ENCODE results near the gene NCKAP5. TPM values are rescaled to one million over a fixed set of nuclear protein-coding genes. Genes with fewer than 3 reads are reported as not detected.

NCKAP5 gene
- total RNA-seq, 2 donors from 2014 or later, result 2.0 to 7.1 TPM

DNA sequence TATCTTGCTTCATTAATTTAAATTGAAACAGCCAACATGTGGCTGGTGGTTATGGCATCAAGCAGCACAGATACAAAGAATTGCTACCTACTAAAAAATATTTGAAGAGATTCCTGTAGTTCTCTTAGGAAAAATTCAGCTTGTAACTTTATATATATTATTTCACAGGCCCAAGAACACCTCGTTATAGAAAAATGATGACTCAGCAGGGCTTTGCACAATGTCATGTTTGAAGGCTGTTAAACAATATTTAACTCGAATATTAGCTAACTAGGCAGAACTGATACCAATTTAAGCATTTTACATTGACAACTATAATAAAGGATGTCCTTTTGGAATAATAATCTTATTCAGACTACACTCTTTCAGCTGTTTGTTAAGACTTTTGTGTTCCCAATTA, 795.9 kb downstream of the NCKAP5 start:
- TF ChIP-seq POLR2A (IDR thresholded peaks at IDR 0.05) (no peak), POLR2AphosphoS5 (IDR thresholded peaks at IDR 0.05) (no peak), CTCF (IDR thresholded peaks at IDR 0.05) (no peak)
- Histone ChIP-seq H3K9me3 (no peaks in the 10 kb centered on the region), H3K4me1 (replicated peaks) (no peaks in the 10 kb centered on the region), H3K36me3 (no peaks in the 10 kb centered on the region), H3K4me3 (no peak overlapping the region), H3K27ac (no peak overlapping the region), H3K27me3 (replicated peaks; ENCODE audit: insufficient read depth) (no peaks in the 10 kb centered on the region)
- no peak for DNase-seq (ENCODE audit: low spot score)
- WGBS, result 55% methylated on average over 2 of the region's 2 CpGs
- intact Hi-C loops (cut with DNase I), result no loop called here

GRCh38 chr2:132766573-132766972, 801.7 kb downstream of the NCKAP5 start:
- H3K4me3 ChIP-seq, result no peak overlapping the region
- intact Hi-C loops (cut with DNase I), result no loop called here
- no peak for DNase-seq (ENCODE audit: low spot score)
- H3K27ac ChIP-seq, result no peak overlapping the region
- WGBS, result 95% methylated on average over 1 of the region's 1 CpG
- H3K4me1 ChIP-seq (replicated peaks), result no peaks in the 10 kb centered on the region
- H3K36me3 ChIP-seq, result no peaks in the 10 kb centered on the region
- H3K9me3 ChIP-seq, result no peaks in the 10 kb centered on the region
- TF ChIP-seq POLR2AphosphoS5 (IDR thresholded peaks at IDR 0.05), result no peak
- no peak for TF ChIP-seq CTCF (IDR thresholded peaks at IDR 0.05)
- no peak for TF ChIP-seq POLR2A (IDR thresholded peaks at IDR 0.05)
- no peaks in the 10 kb centered on the region for H3K27me3 ChIP-seq (replicated peaks; ENCODE audit: insufficient read depth)

DNA sequence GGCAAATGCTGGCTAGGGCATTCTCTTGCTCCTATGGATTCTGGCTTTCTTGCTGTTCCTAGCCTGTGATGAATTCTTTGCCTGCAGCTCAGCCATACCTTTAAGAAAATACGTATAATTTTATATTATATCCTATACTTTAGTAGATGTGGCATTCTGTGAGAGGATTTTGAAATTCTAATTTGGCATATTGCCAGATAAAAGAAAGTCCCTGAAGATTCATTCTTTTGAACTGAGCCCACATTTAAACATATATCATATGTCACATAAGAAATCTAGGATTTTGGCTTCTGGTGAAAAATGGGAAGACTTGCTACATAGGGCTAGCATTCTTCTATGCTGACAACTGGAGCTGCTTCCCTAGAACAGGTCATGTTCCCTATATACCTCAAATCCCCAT, 806.8 kb downstream of the NCKAP5 start:
- no peaks in the 10 kb centered on the region for H3K36me3 ChIP-seq
- H3K27ac ChIP-seq, result no peak overlapping the region
- intact Hi-C loops (cut with DNase I), result no loop called here
- WGBS, result 93% methylated on average over 1 of the region's 1 CpG
- H3K27me3 ChIP-seq (replicated peaks; ENCODE audit: insufficient read depth), result no peaks in the 10 kb centered on the region
- TF ChIP-seq CTCF (IDR thresholded peaks at IDR 0.05) (no peak), POLR2AphosphoS5 (IDR thresholded peaks at IDR 0.05) (no peak), POLR2A (IDR thresholded peaks at IDR 0.05) (no peak)
- no peak for DNase-seq (ENCODE audit: low spot score)
- H3K4me3 ChIP-seq, result no peak overlapping the region
- no peaks in the 10 kb centered on the region for H3K9me3 ChIP-seq
- no peaks in the 10 kb centered on the region for H3K4me1 ChIP-seq (replicated peaks)

GRCh38 chr2:132760971-132761370, 807.3 kb downstream of the NCKAP5 start:
- intact Hi-C loops (cut with DNase I), result no loop called here
- no peaks in the 10 kb centered on the region for H3K9me3 ChIP-seq
- H3K36me3 ChIP-seq, result no peaks in the 10 kb centered on the region
- no peak overlapping the region for H3K27ac ChIP-seq
- no peaks in the 10 kb centered on the region for H3K27me3 ChIP-seq (replicated peaks; ENCODE audit: insufficient read depth)
- H3K4me3 ChIP-seq, result no peak overlapping the region
- TF ChIP-seq CTCF (IDR thresholded peaks at IDR 0.05), result no peak
- no peak for TF ChIP-seq POLR2A (IDR thresholded peaks at IDR 0.05)
- no peak for TF ChIP-seq POLR2AphosphoS5 (IDR thresholded peaks at IDR 0.05)
- no peak for DNase-seq (ENCODE audit: low spot score)
- H3K4me1 ChIP-seq (replicated peaks), result no peaks in the 10 kb centered on the region
- WGBS, result 31% methylated on average over 4 of the region's 4 CpGs

DNA sequence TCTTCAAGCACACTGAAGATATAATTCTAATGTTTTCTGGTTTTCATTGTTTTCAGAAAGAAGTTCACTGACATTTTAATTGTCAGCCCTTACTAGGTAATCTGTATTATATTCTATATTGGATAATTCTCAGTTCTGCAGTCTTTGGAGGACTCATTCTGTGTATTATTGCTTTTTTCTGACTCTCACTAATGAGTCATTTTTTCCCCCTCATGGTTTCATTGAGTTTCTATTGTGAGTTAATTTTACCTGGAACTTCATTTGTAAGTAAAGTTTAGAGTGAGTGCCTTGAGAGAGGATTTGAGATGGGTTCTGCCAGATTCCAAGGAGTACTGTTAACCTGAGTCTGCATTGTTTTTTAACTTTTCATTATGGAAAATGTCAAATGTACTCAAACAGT, 807.9 kb downstream of the NCKAP5 start:
- Histone ChIP-seq H3K4me1 (replicated peaks) (no peaks in the 10 kb centered on the region), H3K9me3 (no peaks in the 10 kb centered on the region), H3K27me3 (replicated peaks; ENCODE audit: insufficient read depth) (no peaks in the 10 kb centered on the region), H3K27ac (no peak overlapping the region), H3K4me3 (no peak overlapping the region), H3K36me3 (no peaks in the 10 kb centered on the region)
- TF ChIP-seq POLR2A (IDR thresholded peaks at IDR 0.05) (no peak), POLR2AphosphoS5 (IDR thresholded peaks at IDR 0.05) (no peak), CTCF (IDR thresholded peaks at IDR 0.05) (no peak)
- intact Hi-C loops (cut with DNase I), result no loop called here
- no peak for DNase-seq (ENCODE audit: low spot score)

All from prostate gland (tissue), 2 donors.